Activated CD8-positive, alpha-beta T cell treated with anti-CD3 and anti-CD28 coated beads for 36 hours (primary cell): Measurements from ENCODE around the gene ADI1. TPM values are rescaled to one million over a fixed set of nuclear protein-coding genes. Genes with fewer than 3 reads are reported as not detected.

Source experiments
- ATAC-seq: fragments of 200-7000 bp; cut with Tn5 transposase; one replicate; pipeline ENCODE4 v1.10.0; 2021; ENCODE audit warnings: mild to moderate bottlenecking, moderate library complexity
- CTCF ChIA-PET: fragments of 350-600 bp; sonication (Branson Sonifier 250); formaldehyde crosslinking; loops from one replicate; lab custom pipeline; 2021; ENCODE audit warnings: antibody characterized with exemption; lab: Charles Lee
- POLR2A ChIA-PET: fragments of 350-600 bp; sonication (Branson Sonifier 250); formaldehyde crosslinking; loops from one replicate; lab custom pipeline; 2021; ENCODE audit warnings: antibody characterized with exemption; lab: Charles Lee
- DNase-seq: peaks from one replicate; pipeline ENCODE4 v3.0.0-alpha.2; 2020
- H3K27ac Mint-ChIP-seq: one replicate; pipeline ENCODE4 v1.8.0; 2021; ENCODE audit warnings: mild to moderate bottlenecking, mixed read lengths
- H3K27me3 Mint-ChIP-seq: one replicate; pipeline ENCODE4 v1.8.0; 2021; ENCODE audit warnings: mixed read lengths
- H3K36me3 Mint-ChIP-seq: one replicate; pipeline ENCODE4 v1.8.0; 2021; ENCODE audit warnings: low read depth, mixed read lengths
- H3K4me1 Mint-ChIP-seq: one replicate; pipeline ENCODE4 v1.8.0; 2021; ENCODE audit warnings: low read depth, mixed read lengths
- H3K4me3 Mint-ChIP-seq: one replicate; pipeline ENCODE4 v1.8.0; 2021; ENCODE audit warnings: mild to moderate bottlenecking, moderate library complexity, mixed read lengths
- H3K9me3 Mint-ChIP-seq: one replicate; pipeline ENCODE4 v1.8.0; 2021; ENCODE audit warnings: mixed read lengths
- intact Hi-C: fragments of 100-400 bp; cut with micrococcal nuclease; formaldehyde crosslinking; loops from one replicate; pipeline ENCODE4 v1.10.0; 2022
- total RNA-seq, 2 experiments: library from RNA; stranded (reverse); gene quantifications; one replicate each; pipeline ENCODE4 v1.2.3, GENCODE V29; 2021
- TF ChIP-seq, protein P1 (sequence below): fragments of 200-600 bp; IDR thresholded peaks from one replicate; pipeline ENCODE4 v1.8.0; 2022; ENCODE audit warnings: antibody characterized with exemption, mild to moderate bottlenecking

ADI1 gene
- total RNA-seq, 2 experiments from 2014 or later: 15.7 to 18.2 TPM

- ChIA-PET POLR2A (no interaction called here), CTCF (no interaction called here)
- Mint-ChIP-seq H3K4me3 (no peak overlapping the region), H3K27me3 (no peaks in the 10 kb centered on the region), H3K36me3 (peaks cover 7% of the 10 kb centered on the region), H3K4me1 (peaks cover 21% of the 10 kb centered on the region), H3K9me3 (no peaks in the 10 kb centered on the region), H3K27ac (no peak overlapping the region)
- DNase-seq (no peak), ATAC-seq (no peak)
- TF ChIP-seq, protein P1, sequence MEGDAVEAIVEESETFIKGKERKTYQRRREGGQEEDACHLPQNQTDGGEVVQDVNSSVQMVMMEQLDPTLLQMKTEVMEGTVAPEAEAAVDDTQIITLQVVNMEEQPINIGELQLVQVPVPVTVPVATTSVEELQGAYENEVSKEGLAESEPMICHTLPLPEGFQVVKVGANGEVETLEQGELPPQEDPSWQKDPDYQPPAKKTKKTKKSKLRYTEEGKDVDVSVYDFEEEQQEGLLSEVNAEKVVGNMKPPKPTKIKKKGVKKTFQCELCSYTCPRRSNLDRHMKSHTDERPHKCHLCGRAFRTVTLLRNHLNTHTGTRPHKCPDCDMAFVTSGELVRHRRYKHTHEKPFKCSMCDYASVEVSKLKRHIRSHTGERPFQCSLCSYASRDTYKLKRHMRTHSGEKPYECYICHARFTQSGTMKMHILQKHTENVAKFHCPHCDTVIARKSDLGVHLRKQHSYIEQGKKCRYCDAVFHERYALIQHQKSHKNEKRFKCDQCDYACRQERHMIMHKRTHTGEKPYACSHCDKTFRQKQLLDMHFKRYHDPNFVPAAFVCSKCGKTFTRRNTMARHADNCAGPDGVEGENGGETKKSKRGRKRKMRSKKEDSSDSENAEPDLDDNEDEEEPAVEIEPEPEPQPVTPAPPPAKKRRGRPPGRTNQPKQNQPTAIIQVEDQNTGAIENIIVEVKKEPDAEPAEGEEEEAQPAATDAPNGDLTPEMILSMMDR: no peak
- intact Hi-C loops: no loop called here
Observed at GRCh38 chr2:3523551-3524041, 4.3 kb upstream of the ADI1 start.

GRCh38 chr2:3522961-3523421, 3.7 kb upstream of the ADI1 start:
- DNase-seq (no peak), ATAC-seq (no peak)
- intact Hi-C loops: no loop called here
- ChIA-PET POLR2A (no interaction called here), CTCF (no interaction called here)
- TF ChIP-seq, protein P1: no peak
- H3K36me3 Mint-ChIP-seq: peaks cover 7% of the 10 kb centered on the region
- no peaks in the 10 kb centered on the region for H3K27me3 Mint-ChIP-seq
- no peak overlapping the region for H3K4me3 Mint-ChIP-seq
- no peaks in the 10 kb centered on the region for H3K9me3 Mint-ChIP-seq
- H3K27ac Mint-ChIP-seq: no peak overlapping the region
- peaks cover 23% of the 10 kb centered on the region for H3K4me1 Mint-ChIP-seq

GRCh38 chr2:3520591-3520990, 1.3 kb upstream of the ADI1 start:
- no peaks in the 10 kb centered on the region for H3K27me3 Mint-ChIP-seq
- H3K4me1 Mint-ChIP-seq: peaks cover 26% of the 10 kb centered on the region
- ChIA-PET CTCF (interaction anchor here (1.0 to 1.4 kb wide), 2 partner anchors 38 to 55 kb away, joined by 3 to 5 read pairs; partner anchors contain the start of gene RNASEH1), POLR2A (interaction anchor here (0.9 to 1.0 kb wide), 4 partner anchors 9 to 28 kb away, joined by 3 to 4 read pairs (median 3); no protein-coding TSS in a partner anchor)
- TF ChIP-seq, protein P1: no peak
- H3K4me3 Mint-ChIP-seq: peak overlapping the region; percentile 89
- intact Hi-C loops: no loop called here
- peaks cover 10% of the 10 kb centered on the region for H3K36me3 Mint-ChIP-seq
- ATAC-seq (no peak), DNase-seq (no peak)
- H3K27ac Mint-ChIP-seq: no peak overlapping the region
- peaks cover 3% of the 10 kb centered on the region for H3K9me3 Mint-ChIP-seq

- POLR2A ChIA-PET: interaction anchor here (0.8 to 1.2 kb wide), 4 partner anchors 14 to 61 kb away, joined by 3 read pairs; no protein-coding TSS in a partner anchor
Observed at GRCh38 chr2:3518496-3519254, 656 bp downstream of the ADI1 start.

More at GRCh38 chr2:3518496-3519254, 656 bp downstream of the ADI1 start:
- H3K27me3 Mint-ChIP-seq: no peaks in the 10 kb centered on the region
- H3K4me1 Mint-ChIP-seq: peaks cover 26% of the 10 kb centered on the region
- peaks cover 7% of the 10 kb centered on the region for H3K9me3 Mint-ChIP-seq
- ATAC-seq (peak; percentile 88), DNase-seq (peak; percentile 97)
- peak overlapping the region; percentile 87 for H3K27ac Mint-ChIP-seq
- CTCF ChIA-PET: no interaction called here
- TF ChIP-seq, protein P1: no peak
- intact Hi-C loops: no loop called here
- H3K36me3 Mint-ChIP-seq: peaks cover 24% of the 10 kb centered on the region
- H3K4me3 Mint-ChIP-seq: peak overlapping the region; percentile 89
